HepG2 (cell line): Measurements from ENCODE around the gene PCP4. TPM values are rescaled to one million over a fixed set of nuclear protein-coding genes. Genes with fewer than 3 reads are reported as not detected.

Experiments used
- ATAC-seq: fragments of 200-7000 bp; cut with Tn5 transposase; 3 replicates; pipeline ENCODE4 v1.9.1; 2020; ENCODE audit warnings: mild to moderate bottlenecking, moderate library complexity
- BruUV-seq: library from RNA; stranded (reverse); fragments of 400-500 nt; replicated peaks from 2 replicates; lab custom pipeline; 2021; lab: Mats Ljungman, UMichigan
- CTCF ChIA-PET: fragments of 300-600 bp; formaldehyde crosslinking; extraction: SDS; loops from one replicate; lab custom pipeline; 2021; ENCODE audit warnings: low total read pairs, inconsistent platforms, low intra/inter-chr PET ratio; lab: Yijun Ruan, JAX
- POLR2A ChIA-PET: fragments of 350-600 bp; sonication (Branson Sonifier 250); formaldehyde crosslinking; loops from one replicate; lab custom pipeline; 2020; ENCODE audit warnings: antibody characterized with exemption, inconsistent platforms; lab: Yijun Ruan, JAX
- DNase-seq: peaks from one replicate; pipeline ENCODE4 v3.0.0-alpha.2; 2015; ENCODE audit warnings: low spot score
- FAIRE-seq: peaks from 3 replicates; lab custom pipeline; 2011; peaks lifted over from hg19 to GRCh38; lab: Jason Lieb, UNC
- H2AFZ ChIP-seq: one replicate; pipeline ENCODE4 v1.6.1; 2011; ENCODE audit warnings: low read length, inconsistent platforms
- H3K27ac ChIP-seq: fragments of 300-600 bp; 3 replicates; pipeline ENCODE4 v1.8.0; 2011; ENCODE audit warnings: mixed run types, mild to moderate bottlenecking, mixed read lengths, low read length, inconsistent platforms; ENCODE audit not compliant: insufficient read depth; ENCODE audit errors: extremely low read length
- H3K27me3 ChIP-seq, 2 experiments: fragments of 200-600 bp in 1 of 2; 2 replicates in 1 of 2; 3 replicates in 1 of 2; pipeline versions ENCODE4 v1.6.0 to v1.8.0; 2011; ENCODE audit warnings: low read length in 2 of 2, mild to moderate bottlenecking in 2 of 2, moderate library complexity in 2 of 2, inconsistent platforms in 1 of 2; ENCODE audit not compliant: insufficient read depth in 2 of 2, control insufficient read depth in 1 of 2
- H3K36me3 ChIP-seq, 2 experiments: fragments of 200-600 bp in 1 of 2; replicated peaks in 1 of 2; 2 replicates in 1 of 2; 3 replicates in 1 of 2; pipeline versions ENCODE4 v1.5.1 to v1.8.0; 2011; ENCODE audit warnings: low read length in 2 of 2, inconsistent platforms in 1 of 2; ENCODE audit not compliant: insufficient read depth in 2 of 2, control insufficient read depth in 1 of 2
- H3K4me1 ChIP-seq: 2 replicates; pipeline ENCODE4 v1.5.1; 2012; ENCODE audit warnings: low read length, inconsistent platforms; ENCODE audit not compliant: insufficient read depth
- H3K4me2 ChIP-seq: 2 replicates; pipeline ENCODE4 v1.6.0; 2011; ENCODE audit warnings: low read depth, low read length, inconsistent platforms
- H3K4me3 ChIP-seq, 3 experiments: fragments of 200-600 bp in 1 of 3; sonication (generic), shearing (Covaris generic) in 1 of 3; replicated peaks in 1 of 3; 2 replicates each; pipeline ENCODE4 v1.5.1; 2011 to 2016; ENCODE audit warnings: low read length in 3 of 3, inconsistent platforms in 2 of 3, low read depth in 2 of 3, mild to moderate bottlenecking in 2 of 3, control low read depth in 1 of 3, mixed read lengths in 1 of 3; ENCODE audit not compliant: insufficient read depth in 1 of 3
- H3K79me2 ChIP-seq: one replicate; pipeline ENCODE4 v1.6.1; 2011; ENCODE audit warnings: low read length, inconsistent platforms; ENCODE audit not compliant: insufficient read depth
- H3K9ac ChIP-seq: 2 replicates; pipeline ENCODE4 v1.6.0; 2011; ENCODE audit warnings: mild to moderate bottlenecking, low read depth, low read length, inconsistent platforms; ENCODE audit not compliant: insufficient read depth
- H3K9me3 ChIP-seq: 2 replicates; pipeline ENCODE4 v1.5.1; 2012; ENCODE audit warnings: mild to moderate bottlenecking, low read length
- H4K20me1 ChIP-seq: 2 replicates; pipeline ENCODE4 v1.6.0; 2011; ENCODE audit warnings: inconsistent platforms, mild to moderate bottlenecking, low read length, moderate library complexity; ENCODE audit not compliant: insufficient read depth
- KAT8 ChIP-seq: IDR thresholded peaks from 2 replicates; pipeline ENCODE4 v1.6.1; 2016; ENCODE audit warnings: missing genetic modification reagents, missing compliant biosample characterization
- KDM3A ChIP-seq: IDR thresholded peaks from 2 replicates; pipeline ENCODE4 v1.6.1; 2018; ENCODE audit warnings: low read depth, missing compliant biosample characterization
- KLF12 ChIP-seq: sonication (generic); formaldehyde crosslinking; IDR thresholded peaks from 2 replicates; pipeline ENCODE4 v1.4.0; 2020; ENCODE audit warnings: missing genetic modification reagents, borderline replicate concordance
- LCORL ChIP-seq, 2 experiments: fragments of 450-650 bp in 1 of 2; sonication (generic) in 1 of 2; formaldehyde crosslinking in 1 of 2; IDR thresholded peaks; 2 replicates each; pipeline versions ENCODE4 v1.5.0 to v1.6.1; 2017 to 2020; ENCODE audit warnings: antibody characterized with exemption in 1 of 2, missing genetic modification reagents in 1 of 2
- MLXIP ChIP-seq: sonication (generic); formaldehyde crosslinking; IDR thresholded peaks from 2 replicates; pipeline ENCODE4 v1.9.0; 2021; ENCODE audit warnings: missing genetic modification reagents, borderline replicate concordance
- POLR2AphosphoS2 ChIP-seq: IDR thresholded peaks from 2 replicates; pipeline ENCODE4 v1.6.1; 2011; ENCODE audit warnings: low read depth, low read length, improper control_type of control experiment
- THAP7 ChIP-seq: sonication (generic); formaldehyde crosslinking; IDR thresholded peaks from 2 replicates; pipeline ENCODE4 v1.8.1; 2023; ENCODE audit warnings: mild to moderate bottlenecking, missing genetic modification reagents
- ZBTB42 ChIP-seq: sonication (generic); formaldehyde crosslinking; IDR thresholded peaks from 2 replicates; pipeline ENCODE4 v1.5.0; 2020; ENCODE audit warnings: mild to moderate bottlenecking, missing genetic modification reagents
- ZNF777 ChIP-seq: sonication (generic); formaldehyde crosslinking; IDR thresholded peaks from 2 replicates; pipeline ENCODE4 v1.4.0; 2020; ENCODE audit warnings: missing genetic modification reagents
- WGBS: methylation state at CpG from one replicate; pipeline ENCODE4 v1.1.6; 2017; ENCODE audit warnings: low lambda C conversion rate; 5-methylcytosine and 5-hydroxymethylcytosine counted together
- in situ Hi-C: cut with HindIII; loops from 2 replicates; pipeline ENCODE4 v1.10.0; 2017; ENCODE audit warnings: low pct_unique_long_range_greater_than_20kb; ENCODE audit not compliant: extremely low pct_ligation_motif_present
- intact Hi-C: fragments of 100-400 bp; cut with micrococcal nuclease; formaldehyde crosslinking; loops from one replicate; pipeline ENCODE4 v1.10.0; 2022; ENCODE audit not compliant: unreplicated experiment
- polyA plus RNA-seq, 8 experiments: library from polyadenylated mRNA; depleted of rRNA in 3 of 8; stranded (reverse) in 7 of 8; unstranded in 1 of 8; fragments of >200 nt; fragmentation: Illumina TruSeq in 4 of 8; extraction: Trizol in 4 of 8; gene quantifications; 2 replicates each; pipeline versions ENCODE4 v1.2.1 to v1.2.3, GENCODE V29; 2011 to 2016; ENCODE audit warnings: low read depth in 4 of 8, missing spikeins in 1 of 8, mixed read lengths in 1 of 8; ENCODE audit not compliant: insufficient read depth in 1 of 8
- total RNA-seq, 5 experiments: library from RNA; depleted of rRNA; stranded (reverse); fragments of >200 nt; fragmentation: Illumina TruSeq; extraction: Trizol; gene quantifications; 2 replicates each; pipeline ENCODE4 v1.2.3, GENCODE V29; 2016; ENCODE audit warnings: low read depth in 1 of 5
- TF ChIP-seq, protein P1 (sequence below): sonication (generic); formaldehyde crosslinking; IDR thresholded peaks from 2 replicates; pipeline ENCODE4 v1.4.0; 2020; ENCODE audit warnings: missing genetic modification reagents
- TF ChIP-seq, protein P2 (sequence below): IDR thresholded peaks from 2 replicates; pipeline ENCODE4 v1.6.1; 2016; ENCODE audit warnings: low read depth, borderline replicate concordance
- TF ChIP-seq, protein P3 (sequence below): sonication (generic); formaldehyde crosslinking; IDR thresholded peaks from 2 replicates; pipeline ENCODE4 v1.4.0; 2020; ENCODE audit warnings: missing genetic modification reagents, borderline replicate concordance

PCP4 gene
- total and polyA plus RNA-seq, 2 of the 13 experiments (the other 11 are each of a cell fraction or from before 2014, with no cell fraction given), result not detected

GRCh38 chr21:39854572-39854971, 12.7 kb upstream of the PCP4 start:
- Histone ChIP-seq H3K79me2 (no peaks in the 10 kb centered on the region), H3K9ac (no peak overlapping the region), H3K27me3 (no peaks in the 10 kb centered on the region), H3K4me3 (no peak overlapping the region), H2AFZ (no peak overlapping the region), H3K9me3 (peaks cover 97% of the 10 kb centered on the region), H3K36me3 (no peaks in the 10 kb centered on the region), H4K20me1 (no peaks in the 10 kb centered on the region), H3K4me2 (no peak overlapping the region), H3K27ac (no peak overlapping the region), H3K4me1 (no peaks in the 10 kb centered on the region)
- 55% methylated on average over 6 of the region's 6 CpGs for WGBS
- in situ Hi-C loops, result no loop called here
- CTCF ChIA-PET, result no interaction called here
- FAIRE-seq (no peak), ATAC-seq (no peak), DNase-seq (no peak)
- intact Hi-C loops, result no loop called here
- POLR2A ChIA-PET, result no interaction called here
- no TSS peak for BruUV-seq
- TF ChIP-seq POLR2AphosphoS2, result no peak
- no peak for TF ChIP-seq KAT8 (CRISPR knock-in tag)
- TF ChIP-seq KLF12 (CRISPR knock-in tag), result no peak
- TF ChIP-seq ZNF777 (CRISPR knock-in tag), result no peak
- no peak for TF ChIP-seq KDM3A (CRISPR knock-in tag)
- TF ChIP-seq ZBTB42 (CRISPR knock-in tag), result no peak
- TF ChIP-seq THAP7 (CRISPR knock-in tag), result no peak
- TF ChIP-seq, protein P1, sequence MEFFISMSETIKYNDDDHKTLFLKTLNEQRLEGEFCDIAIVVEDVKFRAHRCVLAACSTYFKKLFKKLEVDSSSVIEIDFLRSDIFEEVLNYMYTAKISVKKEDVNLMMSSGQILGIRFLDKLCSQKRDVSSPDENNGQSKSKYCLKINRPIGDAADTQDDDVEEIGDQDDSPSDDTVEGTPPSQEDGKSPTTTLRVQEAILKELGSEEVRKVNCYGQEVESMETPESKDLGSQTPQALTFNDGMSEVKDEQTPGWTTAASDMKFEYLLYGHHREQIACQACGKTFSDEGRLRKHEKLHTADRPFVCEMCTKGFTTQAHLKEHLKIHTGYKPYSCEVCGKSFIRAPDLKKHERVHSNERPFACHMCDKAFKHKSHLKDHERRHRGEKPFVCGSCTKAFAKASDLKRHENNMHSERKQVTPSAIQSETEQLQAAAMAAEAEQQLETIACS (CRISPR knock-in tag), result no peak
- TF ChIP-seq, protein P2, sequence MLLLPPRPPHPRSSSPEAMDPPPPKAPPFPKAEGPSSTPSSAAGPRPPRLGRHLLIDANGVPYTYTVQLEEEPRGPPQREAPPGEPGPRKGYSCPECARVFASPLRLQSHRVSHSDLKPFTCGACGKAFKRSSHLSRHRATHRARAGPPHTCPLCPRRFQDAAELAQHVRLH (CRISPR knock-in tag), result no peak
- no peak for TF ChIP-seq MLXIP (CRISPR knock-in tag)
- TF ChIP-seq LCORL (IDR thresholded peaks at IDR 0.05), result no peak
- no peak for TF ChIP-seq LCORL (CRISPR knock-in tag; IDR thresholded peaks at IDR 0.05)
- TF ChIP-seq, protein P3, sequence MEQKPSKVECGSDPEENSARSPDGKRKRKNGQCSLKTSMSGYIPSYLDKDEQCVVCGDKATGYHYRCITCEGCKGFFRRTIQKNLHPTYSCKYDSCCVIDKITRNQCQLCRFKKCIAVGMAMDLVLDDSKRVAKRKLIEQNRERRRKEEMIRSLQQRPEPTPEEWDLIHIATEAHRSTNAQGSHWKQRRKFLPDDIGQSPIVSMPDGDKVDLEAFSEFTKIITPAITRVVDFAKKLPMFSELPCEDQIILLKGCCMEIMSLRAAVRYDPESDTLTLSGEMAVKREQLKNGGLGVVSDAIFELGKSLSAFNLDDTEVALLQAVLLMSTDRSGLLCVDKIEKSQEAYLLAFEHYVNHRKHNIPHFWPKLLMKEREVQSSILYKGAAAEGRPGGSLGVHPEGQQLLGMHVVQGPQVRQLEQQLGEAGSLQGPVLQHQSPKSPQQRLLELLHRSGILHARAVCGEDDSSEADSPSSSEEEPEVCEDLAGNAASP (CRISPR knock-in tag), result no peak
